Left lung (tissue), 10 donors: Measurements from ENCODE around the gene ACAA1. TPM values are rescaled to one million over a fixed set of nuclear protein-coding genes. Genes with fewer than 3 reads are reported as not detected.
A peak's percentile ranks its signal among the peaks of the same experiment; 100 is the strongest.

Experiments
- ATAC-seq: fragments of 200-7000 bp; cut with Tn5 transposase; one replicate; pipeline ENCODE4 v1.9.1; 2020; ENCODE audit warnings: moderate library complexity
- DNase-seq, 4 donors: peaks; one replicate each; pipeline ENCODE4 v3.0.0-alpha.2; 2013 to 2020
- H3K27ac ChIP-seq, 2 donors: fragments of 200-600 bp; sonication (generic) in 1 of 2; one replicate each; pipeline versions ENCODE4 v1.5.0 to v1.8.0; 2020 to 2021
- H3K27me3 ChIP-seq, 2 donors: fragments of 200-600 bp; sonication (generic) in 1 of 2; one replicate each; pipeline versions ENCODE4 v1.5.0 to v1.8.0; 2020 to 2021
- H3K36me3 ChIP-seq, 2 donors: fragments of 200-600 bp; sonication (generic) in 1 of 2; one replicate each; pipeline versions ENCODE4 v1.5.0 to v1.8.0; 2020 to 2021
- H3K4me1 ChIP-seq, 2 donors: fragments of 200-600 bp; one replicate each; pipeline ENCODE4 v1.8.0; 2021
- H3K4me3 ChIP-seq, 2 donors: fragments of 200-600 bp; sonication (generic) in 1 of 2; one replicate each; pipeline versions ENCODE4 v1.5.0 to v1.8.0; 2020 to 2021; ENCODE audit warnings: mild to moderate bottlenecking in 1 of 2
- H3K9me3 ChIP-seq, 2 donors: fragments of 200-600 bp; sonication (generic) in 1 of 2; one replicate each; pipeline versions ENCODE4 v1.5.0 to v1.8.0; 2020 to 2021
- CTCF ChIP-seq, 2 donors: fragments of 200-600 bp; sonication (generic) in 1 of 2; IDR thresholded peaks; one replicate each; pipeline versions ENCODE4 v1.5.0 to v1.8.0; 2021; ENCODE audit warnings: antibody characterized with exemption in 2 of 2
- intact Hi-C, 2 donors: fragments of 100-400 bp; cut with DNase I; formaldehyde crosslinking; loops; one replicate each; pipeline versions ENCODE4 v1.11.2 to v1.14.2; 2022
- polyA plus RNA-seq, 6 donors: library from polyadenylated mRNA; unstranded; fragments of 120-200 nt; gene quantifications; one replicate each; pipeline ENCODE4 v1.2.1, GENCODE V29; 2013; ENCODE audit not compliant: insufficient read length in 6 of 6
- total RNA-seq, 2 donors: library from RNA; stranded (reverse); fragmentation: NEBNext Ultra II Directional; extraction: Animal tissue kit (Norgen Biotek cat#: 25700); gene quantifications; one replicate each; pipeline ENCODE4 v1.2.1, GENCODE V29; 2021
- donor health status: DM: no; HTN: yes; CAD: no.
- donor health status: DM: no; HTN: no; CAD: no.

ACAA1 gene
- total and polyA plus RNA-seq, 8 donors: 54.3 to 106 (median 60.2) TPM

GRCh38 chr3:38117163-38117716, 19.7 kb downstream of the ACAA1 start:
- TF ChIP-seq CTCF (IDR thresholded peaks at IDR 0.05): no peak
- Histone ChIP-seq H3K9me3 (no peaks in the 10 kb centered on the region), H3K36me3 (peaks cover 0 to 35% of the 10 kb centered on the region in 2 donors), H3K4me3 (no peak overlapping the region), H3K4me1 (peaks cover 0 to 8% of the 10 kb centered on the region in 2 donors), H3K27ac (no peak overlapping the region), H3K27me3 (no peaks in the 10 kb centered on the region)
- intact Hi-C loops: no loop called here
- ATAC-seq (peak; percentile 91), DNase-seq (peak in 3 of 4 donors; percentile 33 to 77 (median 71))

GRCh38 chr3:38116471-38117162, 20.3 kb downstream of the ACAA1 start:
- ATAC-seq: no peak
- H3K4me3 ChIP-seq: no peak overlapping the region
- peak in 1 of 4 donors; percentile 25 for DNase-seq

GRCh38 chr3:38115645-38116427, 21.1 kb downstream of the ACAA1 start:
- Histone ChIP-seq H3K27me3 (no peaks in the 10 kb centered on the region), H3K4me3 (no peak overlapping the region), H3K4me1 (peaks cover 0 to 8% of the 10 kb centered on the region in 2 donors), H3K9me3 (no peaks in the 10 kb centered on the region), H3K27ac (no peak overlapping the region), H3K36me3 (peaks cover 0 to 21% of the 10 kb centered on the region in 2 donors)
- DNase-seq (peak in 1 of 4 donors; percentile 0), ATAC-seq (no peak)
- no peak for TF ChIP-seq CTCF (IDR thresholded peaks at IDR 0.05)
- intact Hi-C loops: no loop called here

More at GRCh38 chr3:38116471-38117162, 20.3 kb downstream of the ACAA1 start:
- H3K4me1 ChIP-seq: peaks cover 0 to 8% of the 10 kb centered on the region in 2 donors
- H3K27ac ChIP-seq: no peak overlapping the region
- TF ChIP-seq CTCF (IDR thresholded peaks at IDR 0.05): no peak
- no peaks in the 10 kb centered on the region for H3K27me3 ChIP-seq
- intact Hi-C loops: no loop called here
- H3K9me3 ChIP-seq: no peaks in the 10 kb centered on the region
- H3K36me3 ChIP-seq: peaks cover 0 to 28% of the 10 kb centered on the region in 2 donors

- Histone ChIP-seq H3K4me3 (no peak overlapping the region), H3K27ac (no peak overlapping the region), H3K9me3 (no peaks in the 10 kb centered on the region), H3K4me1 (peaks cover 0 to 8% of the 10 kb centered on the region in 2 donors), H3K27me3 (no peaks in the 10 kb centered on the region), H3K36me3 (peaks cover 0 to 13% of the 10 kb centered on the region in 2 donors)
- DNase-seq (peak in 1 of 4 donors; percentile 28), ATAC-seq (no peak)
- intact Hi-C loops: no loop called here
- no peak for TF ChIP-seq CTCF (IDR thresholded peaks at IDR 0.05)
Measured at GRCh38 chr3:38114875-38115644, 21.9 kb downstream of the ACAA1 start.
